Activated naive CD4-positive, alpha-beta T cell treated with Interleukin-2 at 50 U/mL for 16 hours (primary cell): ENCODE results near the gene OR2Z1.
"Not testable (repeated sequence)": the region's sequence is repeated elsewhere in the genome, so short reads cannot be mapped to it uniquely, and the experiment has no call there.

ENCODE experiments used
- DNase-seq: peaks from one replicate; pipeline ENCODE4 v3.0.0-alpha.2; 2020

The OR2Z1 gene

DNA sequence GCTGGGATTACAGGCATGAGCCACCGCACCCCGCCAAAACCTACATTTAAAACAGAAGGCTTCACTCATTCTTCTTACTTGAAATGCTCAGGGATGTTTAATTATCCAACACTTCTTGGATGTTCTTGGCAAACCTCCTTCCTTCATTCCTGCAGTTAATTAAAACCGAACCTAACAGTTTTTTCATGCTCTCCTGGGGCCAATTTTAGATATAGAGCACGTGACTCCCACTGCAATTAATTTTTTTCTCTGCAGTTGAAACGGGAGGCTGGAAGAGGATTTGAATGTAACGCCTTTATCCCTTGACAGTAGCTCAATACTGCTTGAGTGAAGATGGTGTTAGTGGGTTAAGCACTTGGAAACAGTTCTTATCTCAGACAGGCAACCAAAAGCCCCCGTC is 18.2 kb upstream of the OR2Z1 start:
- no peak for DNase-seq

DNA sequence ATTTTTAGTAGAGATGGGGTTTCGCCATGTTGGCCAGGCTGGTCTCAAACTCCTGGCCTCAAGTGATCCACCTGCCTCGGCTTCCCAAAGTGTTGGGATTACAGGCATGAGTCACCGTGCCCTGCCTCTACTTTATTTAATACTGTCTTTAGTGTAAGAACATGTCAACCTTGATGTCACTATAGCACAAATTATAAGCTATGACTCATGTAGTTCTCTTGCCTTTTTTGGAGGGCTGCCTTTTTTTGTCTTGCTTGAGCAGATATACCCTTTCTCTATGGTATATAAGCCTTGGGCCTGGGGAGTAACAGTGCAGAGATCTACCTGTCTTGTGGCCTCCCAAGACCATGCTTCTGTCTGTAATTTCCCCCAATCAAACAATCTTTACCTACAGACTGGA is 16.1 kb upstream of the OR2Z1 start:
- not testable (repeated sequence) for DNase-seq

DNA sequence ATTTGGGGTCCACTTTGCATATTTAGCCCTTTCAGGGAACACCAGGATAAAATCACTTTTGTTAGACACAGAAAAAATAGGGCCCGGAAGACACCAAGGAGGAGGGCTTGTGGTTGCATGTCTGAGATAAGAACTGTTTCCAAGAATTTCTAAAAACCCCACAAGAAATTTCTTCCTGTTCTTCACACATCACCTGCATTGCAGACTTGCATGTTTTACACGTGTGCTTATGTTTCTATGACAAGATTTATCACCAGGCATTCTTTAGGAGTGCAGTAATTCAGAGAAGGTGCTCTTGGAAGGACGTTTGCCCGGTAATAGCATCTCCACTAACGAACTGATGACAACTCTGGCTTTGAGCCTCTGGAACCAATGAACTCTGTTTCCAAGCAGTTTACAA is 15.7 kb upstream of the OR2Z1 start:
- DNase-seq = no peak

DNA sequence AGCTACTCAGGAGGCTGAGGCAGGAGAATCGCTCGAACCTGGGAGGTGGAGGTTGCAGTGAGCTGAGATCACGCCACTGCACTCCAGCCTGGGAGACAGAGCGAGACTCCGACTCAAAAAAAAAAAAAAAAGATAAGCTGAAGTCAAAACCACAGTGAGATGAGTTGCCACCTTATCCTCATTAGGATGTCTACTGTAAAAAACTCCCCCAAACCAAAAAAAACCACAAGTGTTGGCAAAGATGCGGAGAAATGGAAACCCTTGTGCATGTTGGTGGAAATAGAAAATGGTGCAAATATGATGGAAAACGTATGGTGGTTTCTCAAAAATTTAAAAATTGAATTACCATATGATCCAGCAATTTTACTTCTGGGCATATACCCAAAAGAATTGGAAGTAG is 11.1 kb upstream of the OR2Z1 start:
- not testable (repeated sequence) for DNase-seq

DNA sequence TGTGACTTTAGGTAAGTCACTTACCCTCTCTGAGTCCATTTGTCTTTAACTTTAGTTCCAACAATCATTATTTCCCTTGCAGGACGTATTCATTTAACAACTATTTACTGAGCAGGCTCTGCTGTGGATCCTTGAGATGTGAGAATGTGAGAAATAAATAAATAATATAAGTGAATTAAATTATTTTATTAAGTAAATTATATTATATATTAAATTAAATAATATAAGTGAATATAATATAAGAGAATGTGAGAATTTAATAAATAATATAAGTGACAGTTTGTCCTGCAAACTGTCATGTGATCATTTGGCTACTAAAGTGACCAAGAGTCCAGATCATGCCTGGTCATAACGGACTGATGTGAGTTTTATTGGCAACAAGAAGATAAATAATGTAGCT is 598 bp downstream of the OR2Z1 start:
- DNase-seq = no peak

DNA sequence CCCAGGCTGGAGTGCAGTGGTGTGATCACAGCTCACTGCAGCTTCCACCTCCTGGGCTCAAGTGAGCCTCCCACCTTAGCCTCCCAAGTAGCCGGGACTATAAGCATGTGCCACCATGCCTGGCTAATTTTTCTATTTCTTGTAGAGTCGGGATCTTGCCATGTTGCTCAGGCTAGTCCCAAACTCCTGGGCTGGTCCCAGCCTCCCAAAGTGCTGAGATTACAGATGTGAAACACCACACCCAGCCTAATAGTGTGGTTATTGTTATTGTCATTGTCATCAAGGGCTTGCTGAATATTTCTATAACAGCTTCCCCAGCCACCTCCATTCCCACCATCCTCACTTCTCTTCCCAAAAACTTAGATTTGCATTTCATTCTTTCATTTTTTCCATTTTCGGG is 2.8 kb downstream of the OR2Z1 start:
- no peak for DNase-seq

DNA sequence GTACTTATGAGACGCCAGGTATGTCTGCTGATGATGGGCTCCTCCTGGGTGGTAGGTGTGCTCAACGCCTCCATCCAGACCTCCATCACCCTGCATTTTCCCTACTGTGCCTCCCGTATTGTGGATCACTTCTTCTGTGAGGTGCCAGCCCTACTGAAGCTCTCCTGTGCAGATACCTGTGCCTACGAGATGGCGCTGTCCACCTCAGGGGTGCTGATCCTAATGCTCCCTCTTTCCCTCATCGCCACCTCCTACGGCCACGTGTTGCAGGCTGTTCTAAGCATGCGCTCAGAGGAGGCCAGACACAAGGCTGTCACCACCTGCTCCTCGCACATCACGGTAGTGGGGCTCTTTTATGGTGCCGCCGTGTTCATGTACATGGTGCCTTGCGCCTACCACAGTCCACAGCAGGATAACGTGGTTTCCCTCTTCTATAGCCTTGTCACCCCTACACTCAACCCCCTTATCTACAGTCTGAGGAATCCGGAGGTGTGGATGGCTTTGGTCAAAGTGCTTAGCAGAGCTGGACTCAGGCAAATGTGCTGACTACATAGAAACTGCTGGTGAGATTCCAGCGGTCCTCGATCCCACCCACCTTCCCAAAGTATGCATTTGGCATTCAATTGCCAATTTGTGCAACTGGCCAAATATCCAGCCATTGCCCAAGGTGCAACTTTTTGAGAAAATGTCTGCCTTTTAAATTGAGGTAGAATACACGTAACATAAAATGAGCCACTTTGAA is 10.2 kb downstream of the OR2Z1 start:
- DNase-seq = no peak

DNA sequence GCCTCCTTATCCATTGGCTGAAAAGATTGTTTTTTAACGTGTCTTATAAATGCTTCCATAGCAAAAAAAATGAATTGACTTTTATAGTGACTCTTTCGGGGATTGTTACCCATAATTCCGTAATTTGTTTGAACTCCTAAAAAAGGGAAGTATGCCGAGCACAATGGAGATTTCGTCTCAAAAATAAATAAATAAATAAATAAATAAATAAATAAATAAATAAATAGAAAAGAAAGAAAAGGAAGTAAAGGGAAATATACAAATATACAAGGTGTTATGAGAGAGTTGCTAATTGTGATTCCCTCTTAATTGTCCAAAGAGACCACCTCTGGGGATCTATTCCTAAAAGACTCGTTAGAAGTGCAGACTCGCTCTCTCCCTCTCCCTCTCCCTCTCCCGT is 16.9 kb downstream of the OR2Z1 start:
- no peak for DNase-seq

DNA sequence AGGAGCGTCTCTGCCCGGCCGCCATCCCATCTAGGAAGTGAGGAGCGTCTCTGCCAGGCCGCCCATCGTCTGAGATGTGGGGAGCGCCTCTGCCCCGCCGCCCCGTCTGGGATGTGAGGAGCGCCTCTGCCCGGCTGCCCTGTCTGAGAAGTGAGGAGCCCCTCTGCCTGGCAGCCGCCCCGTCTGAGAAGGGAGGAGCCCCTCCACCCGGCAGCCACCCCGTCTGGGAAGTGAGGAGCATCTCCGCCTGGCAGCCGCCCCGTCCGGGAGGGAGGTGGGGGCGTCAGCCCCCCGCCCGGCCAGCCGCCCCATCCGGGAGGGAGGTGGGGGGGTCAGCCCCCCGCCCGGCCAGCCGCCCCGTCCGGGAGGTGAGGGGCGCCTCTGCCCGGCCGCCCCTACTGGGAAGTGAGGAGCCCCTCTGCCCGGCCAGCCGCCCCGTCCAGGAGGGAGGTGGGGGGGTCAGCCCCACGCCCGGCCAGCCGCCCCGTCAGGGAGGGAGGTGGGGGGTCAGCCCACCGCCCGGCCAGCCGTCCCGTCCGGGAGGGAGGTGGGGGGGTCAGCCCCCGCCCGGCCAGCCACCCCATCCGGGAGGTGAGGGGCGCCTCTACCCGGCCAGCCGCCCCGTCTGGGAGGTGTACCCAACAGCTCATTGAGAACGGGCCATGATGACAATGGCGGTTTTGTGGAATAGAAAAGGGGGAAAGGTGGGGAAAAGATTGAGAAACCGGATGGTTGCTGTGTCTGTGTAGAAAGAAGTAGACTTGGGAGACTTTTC is 18.0 kb downstream of the OR2Z1 start:
- not testable (repeated sequence) for DNase-seq

DNA sequence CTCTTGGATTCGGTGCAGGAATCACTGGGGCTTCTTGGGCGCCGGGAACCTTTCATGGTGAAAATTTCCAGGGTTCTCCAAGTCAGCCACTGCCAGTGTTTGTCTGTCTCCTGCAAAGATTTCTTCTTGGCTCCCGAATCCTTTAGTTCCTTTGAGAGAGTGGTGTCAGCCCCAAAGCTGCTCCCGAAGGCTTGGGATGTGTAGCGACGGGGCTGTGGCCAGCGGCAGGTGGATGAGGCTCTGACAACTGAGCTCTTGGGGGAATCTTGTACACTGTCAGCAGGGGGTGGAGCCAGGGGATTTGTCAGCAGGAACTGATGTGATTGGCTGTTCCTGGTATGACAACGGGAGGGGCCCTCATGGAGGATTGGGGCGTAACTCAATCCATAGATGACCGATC is 45.8 kb downstream of the OR2Z1 start:
- DNase-seq = not testable (repeated sequence)

DNA sequence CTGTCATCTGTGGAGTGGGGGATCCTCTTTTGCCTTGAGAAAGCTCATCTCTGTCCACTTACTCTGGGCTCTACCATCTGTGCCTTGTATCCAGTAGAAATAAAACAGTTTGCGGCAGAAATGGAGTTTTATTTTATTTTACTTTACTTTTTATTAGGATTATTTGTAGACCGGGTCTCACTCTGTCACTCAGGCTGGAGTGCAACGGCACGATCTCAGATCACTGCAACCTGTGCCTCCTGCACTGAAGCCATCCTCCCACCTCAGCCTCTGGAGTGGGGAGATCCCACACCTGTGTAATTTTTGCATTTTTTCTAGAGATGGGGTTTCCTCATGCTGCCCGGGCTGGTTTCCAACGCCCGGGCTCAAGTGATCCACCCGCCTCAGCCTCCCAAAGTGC is 47.8 kb downstream of the OR2Z1 start:
- DNase-seq = not testable (repeated sequence)

DNA sequence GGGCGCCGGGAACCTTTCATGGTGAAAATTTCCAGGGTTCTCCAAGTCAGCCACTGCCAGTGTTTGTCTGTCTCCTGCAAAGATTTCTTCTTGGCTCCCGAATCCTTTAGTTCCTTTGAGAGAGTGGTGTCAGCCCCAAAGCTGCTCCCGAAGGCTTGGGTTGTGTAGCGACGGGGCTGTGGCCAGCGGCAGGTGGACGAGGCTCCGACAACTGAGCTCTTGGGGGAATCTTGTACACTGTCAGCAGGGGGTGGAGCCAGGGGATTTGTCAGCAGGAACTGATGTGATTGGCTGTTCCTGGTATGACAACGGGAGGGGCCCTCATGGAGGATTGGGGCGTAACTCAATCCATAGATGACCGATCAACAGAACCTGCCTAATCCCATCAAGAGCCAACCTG is 52.2 kb downstream of the OR2Z1 start:
- not testable (repeated sequence) for DNase-seq
